H1 (cell line): Measurements from ENCODE around the gene SMIM5. TPM values are rescaled to one million over a fixed set of nuclear protein-coding genes. Genes with fewer than 3 reads are reported as not detected.

ENCODE experiments used
- CTCF ChIA-PET: fragments of 300-600 bp; sonication (Branson Sonifier 250); formaldehyde crosslinking; loops from one replicate; lab custom pipeline; 2021; ENCODE audit not compliant: partially characterized antibody; lab: Charles Lee
- POLR2A ChIA-PET: fragments of 300-600 bp; sonication (Branson Sonifier 250); formaldehyde crosslinking; loops from one replicate; lab custom pipeline; 2021; ENCODE audit warnings: inconsistent platforms; ENCODE audit not compliant: partially characterized antibody; lab: Charles Lee
- DNase-seq, 2 experiments: peaks; one replicate each; pipeline versions ENCODE4 v3.0.0 to v3.0.0-alpha.2; 2010 to 2022; ENCODE audit warnings: low spot score in 2 of 2, low read depth in 1 of 2, mixed read lengths in 1 of 2
- FAIRE-seq: peaks from 2 replicates; lab custom pipeline; 2011; peaks lifted over from hg19 to GRCh38; lab: Jason Lieb, UNC
- H2AFZ ChIP-seq: 2 replicates; pipeline ENCODE4 v1.8.1; 2012; ENCODE audit warnings: low read length, inconsistent platforms
- H2AK5ac ChIP-seq: 2 replicates; pipeline ENCODE4 v1.6.1; 2013; ENCODE audit warnings: low read depth, low read length
- H2BK120ac ChIP-seq: replicated peaks from 2 replicates; pipeline ENCODE3; 2013; ENCODE audit warnings: low read depth, low read length, inconsistent platforms
- H2BK12ac ChIP-seq: 2 replicates; pipeline ENCODE4 v1.6.1; 2013; ENCODE audit warnings: low read depth, low read length
- H2BK15ac ChIP-seq: 2 replicates; pipeline ENCODE4 v1.6.1; 2013; ENCODE audit warnings: low read length
- H2BK20ac ChIP-seq: 2 replicates; pipeline ENCODE4 v1.6.1; 2013; ENCODE audit warnings: low read length
- H2BK5ac ChIP-seq: 2 replicates; pipeline ENCODE4 v1.6.1; 2013; ENCODE audit warnings: low read depth, low read length
- H3K14ac ChIP-seq: 2 replicates; pipeline ENCODE4 v1.6.1; 2013; ENCODE audit warnings: inconsistent platforms; ENCODE audit not compliant: insufficient read length
- H3K18ac ChIP-seq: 2 replicates; pipeline ENCODE4 v1.6.1; 2013; ENCODE audit warnings: low read length; ENCODE audit errors: extremely low read depth
- H3K23ac ChIP-seq: 2 replicates; pipeline ENCODE4 v1.6.1; 2013; ENCODE audit warnings: inconsistent platforms; ENCODE audit not compliant: insufficient read length
- H3K23me2 ChIP-seq: 2 replicates; pipeline ENCODE4 v1.6.1; 2013; ENCODE audit warnings: low read depth, low read length
- H3K27ac ChIP-seq: 2 replicates; pipeline ENCODE4 v1.6.1; 2011; ENCODE audit warnings: low read depth, low read length, inconsistent platforms
- H3K27me3 ChIP-seq, 4 experiments: replicated peaks in 1 of 4; 1 replicate in 1 of 4; 2 replicates in 3 of 4; pipeline versions ENCODE4 v1.6.1 to v1.8.1; 2011 to 2013; ENCODE audit warnings: low read length in 3 of 4, mild to moderate bottlenecking in 3 of 4, inconsistent platforms in 2 of 4, mixed read lengths in 2 of 4, moderate library complexity in 1 of 4; ENCODE audit not compliant: control insufficient read depth in 3 of 4, insufficient read depth in 3 of 4; ENCODE audit errors: extremely low read depth in 1 of 4
- H3K36me3 ChIP-seq, 4 experiments: 2 replicates each; pipeline versions ENCODE4 v1.6.1 to v1.8.1; 2011 to 2013; ENCODE audit warnings: mild to moderate bottlenecking in 4 of 4, low read length in 3 of 4, moderate library complexity in 2 of 4, control low read depth in 1 of 4, inconsistent platforms in 1 of 4; ENCODE audit not compliant: insufficient read depth in 4 of 4, control insufficient read depth in 2 of 4
- H3K4ac ChIP-seq: replicated peaks from 2 replicates; pipeline ENCODE3; 2013; ENCODE audit warnings: low read length, low read depth, mixed read lengths, inconsistent platforms; ENCODE audit not compliant: insufficient read length
- H3K4me1 ChIP-seq, 4 experiments: replicated peaks in 1 of 4; 1 replicate in 1 of 4; 2 replicates in 3 of 4; pipeline versions ENCODE4 v1.6.1 to v1.8.1; 2011 to 2013; ENCODE audit warnings: low read length in 3 of 4, inconsistent platforms in 2 of 4, mixed read lengths in 1 of 4; ENCODE audit not compliant: insufficient read depth in 4 of 4, control insufficient read depth in 3 of 4
- H3K4me2 ChIP-seq, 2 experiments: 2 replicates each; pipeline versions ENCODE4 v1.6.1 to v1.8.1; 2011 to 2013; ENCODE audit warnings: low read depth in 2 of 2, low read length in 2 of 2, control low read depth in 1 of 2, inconsistent platforms in 1 of 2, mild to moderate bottlenecking in 1 of 2; ENCODE audit not compliant: insufficient read depth in 1 of 2
- H3K4me3 ChIP-seq, 4 experiments: fragments of 200-600, 300-600 bp in 1 of 4; sonication (generic), shearing (Covaris generic), sonication (Bioruptor Twin) in 1 of 4; 2 replicates each; pipeline versions ENCODE4 v1.5.1 to v1.8.1; 2011 to 2016; ENCODE audit warnings: low read length in 4 of 4, low read depth in 3 of 4, control low read depth in 2 of 4, inconsistent platforms in 2 of 4, mild to moderate bottlenecking in 2 of 4, mixed read lengths in 1 of 4, moderate library complexity in 1 of 4; ENCODE audit not compliant: insufficient read depth in 2 of 4; ENCODE audit errors: extremely low read depth in 1 of 4
- H3K56ac ChIP-seq: replicated peaks from 2 replicates; pipeline ENCODE3; 2013; ENCODE audit warnings: low read depth, mild to moderate bottlenecking, mixed read lengths, low read length, inconsistent platforms; ENCODE audit not compliant: insufficient read length
- H3K79me1 ChIP-seq: 2 replicates; pipeline ENCODE4 v1.6.1; 2013; ENCODE audit warnings: low read depth, low read length, control low read depth
- H3K79me2 ChIP-seq, 2 experiments: 2 replicates each; pipeline versions ENCODE4 v1.6.1 to v1.8.1; 2012 to 2013; ENCODE audit warnings: low read length in 2 of 2, mild to moderate bottlenecking in 2 of 2, inconsistent platforms in 1 of 2; ENCODE audit not compliant: insufficient read depth in 2 of 2, control insufficient read depth in 1 of 2
- H3K9ac ChIP-seq, 4 experiments: replicated peaks in 1 of 4; 1 replicate in 1 of 4; 2 replicates in 3 of 4; pipeline versions ENCODE4 v1.6.1 to v1.8.1; 2011 to 2013; ENCODE audit warnings: low read depth in 3 of 4, low read length in 3 of 4, control low read depth in 2 of 4, mild to moderate bottlenecking in 2 of 4, moderate library complexity in 2 of 4, inconsistent platforms in 1 of 4; ENCODE audit errors: extremely low read depth in 1 of 4
- H3K9me3 ChIP-seq, 2 experiments: 2 replicates each; pipeline versions ENCODE4 v1.6.1 to v1.8.1; 2012 to 2013; ENCODE audit warnings: mild to moderate bottlenecking in 2 of 2, moderate library complexity in 2 of 2, control low read depth in 1 of 2, inconsistent platforms in 1 of 2, low read depth in 1 of 2, low read length in 1 of 2, mixed read lengths in 1 of 2; ENCODE audit not compliant: insufficient read depth in 2 of 2
- H4K20me1 ChIP-seq, 2 experiments: replicated peaks in 1 of 2; 2 replicates each; pipeline versions ENCODE3 to v1.8.1; 2011 to 2013; ENCODE audit warnings: inconsistent platforms in 2 of 2, low read length in 2 of 2, mild to moderate bottlenecking in 1 of 2; ENCODE audit not compliant: insufficient read depth in 2 of 2, control insufficient read depth in 1 of 2
- H4K5ac ChIP-seq: 2 replicates; pipeline ENCODE4 v1.6.1; 2013; ENCODE audit warnings: low read length, low read depth, mixed read lengths, inconsistent platforms; ENCODE audit not compliant: insufficient read length
- H4K8ac ChIP-seq: 2 replicates; pipeline ENCODE4 v1.8.0; 2013; ENCODE audit warnings: mild to moderate bottlenecking, moderate library complexity, low read length, inconsistent platforms; ENCODE audit not compliant: insufficient read depth; ENCODE audit errors: extremely low read depth
- H4K91ac ChIP-seq: replicated peaks from 2 replicates; pipeline ENCODE3; 2013; ENCODE audit warnings: low read length, mixed read lengths, inconsistent platforms; ENCODE audit not compliant: insufficient read length
- GTF2F1 ChIP-seq: IDR thresholded peaks from 2 replicates; pipeline ENCODE4 v1.6.1; 2012; ENCODE audit warnings: low read depth, low read length, improper control_type of control experiment, borderline replicate concordance
- NANOG ChIP-seq: IDR thresholded peaks from 2 replicates; pipeline ENCODE4 v1.6.1; 2011; ENCODE audit warnings: low read length, low read depth, mild to moderate bottlenecking, inconsistent platforms; ENCODE audit not compliant: insufficient read depth, poor library complexity, severe bottlenecking
- SIN3A ChIP-seq, 2 experiments: IDR thresholded peaks in 1 of 2; conservative IDR thresholded peaks in 1 of 2; 2 replicates each; pipeline ENCODE4 v1.6.1; 2011 to 2012; ENCODE audit warnings: low read length in 2 of 2, improper control_type of control experiment in 1 of 2, low read depth in 1 of 2, mild to moderate bottlenecking in 1 of 2
- SIRT6 ChIP-seq: IDR thresholded peaks from one replicate; pipeline ENCODE4 v1.7.1; 2012; ENCODE audit warnings: low read length, inconsistent platforms
- SIX5 ChIP-seq: IDR thresholded peaks from 2 replicates; pipeline ENCODE4 v1.6.1; 2011; ENCODE audit warnings: mild to moderate bottlenecking, low read depth, low read length
- SUZ12 ChIP-seq: fragments of 200-600 bp; sonication (generic); IDR thresholded peaks from 2 replicates; pipeline ENCODE4 v1.6.1; 2012; ENCODE audit warnings: mild to moderate bottlenecking, inconsistent platforms, low read length, moderate library complexity, mixed read lengths
- TAF1 ChIP-seq: IDR thresholded peaks from 2 replicates; pipeline ENCODE4 v1.6.1; 2011; ENCODE audit warnings: mild to moderate bottlenecking, low read depth, low read length
- WGBS, 2 experiments: shearing (Covaris generic) in 1 of 2; methylation state at CpG; one replicate each; pipeline versions ENCODE4 v1.1.6 to v1.1.7; 2013 to 2015; ENCODE audit warnings: low lambda C conversion rate in 2 of 2, mixed read lengths in 2 of 2, inconsistent platforms in 1 of 2, low coverage in 1 of 2, missing lambda C conversion rate in 1 of 2; ENCODE audit not compliant: insufficient replicate concordance in 2 of 2, insufficient coverage in 1 of 2, insufficient read length in 1 of 2; ENCODE audit errors: extremely low coverage in 1 of 2, missing lambda C conversion rate in 1 of 2; 5-methylcytosine and 5-hydroxymethylcytosine counted together
- polyA plus RNA-seq, 7 experiments: library from polyadenylated mRNA; depleted of rRNA in 3 of 7; stranded (reverse) in 5 of 7; unstranded in 2 of 7; fragments of >200 nt in 5 of 7; fragments of 200-250 nt in 2 of 7; gene quantifications; 1 replicate in 5 of 7; 2 replicates in 1 of 7; 4 replicates in 1 of 7; pipeline versions ENCODE4 v1.2.1 to v1.2.3, GENCODE V29; 2011 to 2013; ENCODE audit warnings: missing spikeins in 2 of 7, mixed read lengths in 2 of 7
- total RNA-seq: library from RNA; stranded (reverse); fragmentation: NEBNext Ultra II Directional; extraction: Animal tissue kit (Norgen Biotek cat#: 25700); gene quantifications from 2 replicates; pipeline ENCODE4 v1.2.1, GENCODE V29; 2021
- TF ChIP-seq, protein P1 (sequence below): IDR thresholded peaks from 2 replicates; pipeline ENCODE4 v1.6.1; 2012; ENCODE audit warnings: inconsistent platforms
- TF ChIP-seq, protein P2 (sequence below): IDR thresholded peaks from 2 replicates; pipeline ENCODE4 v1.6.1; 2011; ENCODE audit warnings: low read depth, mild to moderate bottlenecking, low read length; ENCODE audit not compliant: insufficient read depth

The SMIM5 gene
- total and polyA plus RNA-seq, 2 of the 8 experiments (the other 6 are each of a cell fraction or from before 2014, with no cell fraction given): not detected

DNA sequence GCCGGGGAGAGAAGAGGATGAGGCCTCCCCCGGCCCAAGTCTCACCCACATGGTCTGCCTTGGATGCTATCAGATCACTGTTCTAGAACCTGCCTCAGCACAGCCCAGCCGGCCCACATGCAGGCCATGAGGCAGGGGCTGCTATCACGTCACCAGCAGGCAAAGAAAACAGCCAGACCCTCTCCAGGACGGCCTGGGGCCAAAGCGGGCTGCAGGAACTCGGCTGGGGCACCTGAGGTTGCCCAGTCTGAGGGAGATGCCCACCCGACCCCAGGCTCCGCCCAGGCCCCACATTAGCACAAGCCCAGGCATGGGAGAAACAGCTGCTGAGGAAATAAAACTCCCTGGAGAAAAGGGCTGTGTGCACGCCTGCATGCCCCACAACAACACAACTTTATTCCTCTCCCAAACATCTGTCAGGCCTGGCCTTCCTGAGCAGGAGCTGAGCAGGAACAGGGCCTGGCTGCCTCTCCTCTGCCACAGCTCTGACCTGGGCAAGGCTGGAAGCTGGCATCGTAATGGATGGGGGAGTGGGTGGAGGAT is 6.7 kb upstream of the SMIM5 start:
- H3K18ac ChIP-seq: no peak overlapping the region
- H2BK20ac ChIP-seq: no peak overlapping the region
- no peak overlapping the region for H2BK15ac ChIP-seq
- H3K4me3 ChIP-seq: no peak overlapping the region
- H4K5ac ChIP-seq: no peak overlapping the region
- no peaks in the 10 kb centered on the region for H3K4me1 ChIP-seq
- WGBS, 2 experiments: 98% methylated on average over 11 of the region's 11 CpGs; no CpG with 5 or more reads in 1 of the 2 experiments
- FAIRE-seq: no peak
- H4K8ac ChIP-seq: no peak overlapping the region
- H3K79me2 ChIP-seq: no peaks in the 10 kb centered on the region
- H4K91ac ChIP-seq: no peak overlapping the region
- no peak overlapping the region for H3K4me2 ChIP-seq
- no peak overlapping the region for H3K14ac ChIP-seq
- no peaks in the 10 kb centered on the region for H3K79me1 ChIP-seq
- H3K56ac ChIP-seq: no peak overlapping the region
- no peak overlapping the region for H2BK12ac ChIP-seq
- H3K4ac ChIP-seq: no peak overlapping the region
- peaks cover 0 to 3% (median under 1%) of the 10 kb centered on the region in 4 experiments; a peak in 1 of 8 replicates for H3K36me3 ChIP-seq
- H3K9ac ChIP-seq: no peak overlapping the region
- H4K20me1 ChIP-seq: peaks cover 0 to 2% of the 10 kb centered on the region in 2 experiments
- H3K27ac ChIP-seq: no peak overlapping the region
- CTCF ChIA-PET: interaction anchor here (0.8 to 59.2 kb wide), 19 partner anchors 8 to 140 kb away, joined by 3 to 2200 read pairs (median 6); partner anchors contain the start of genes ITGB4, RECQL5, SAP30BP and SMIM5
- H3K9me3 ChIP-seq: no peaks in the 10 kb centered on the region
- H2AK5ac ChIP-seq: no peak overlapping the region
- POLR2A ChIA-PET: interaction anchor here (0.9 to 2.2 kb wide), 3 partner anchors 12 to 153 kb away, joined by 3 to 10 read pairs (median 4); no protein-coding TSS in a partner anchor
- 0 out of 2 replicates have a peak overlapping the region, but pooled peaks have one; percentile 21 for H2BK5ac ChIP-seq
- TF ChIP-seq NANOG: no peak
- TF ChIP-seq TAF1: no peak
- TF ChIP-seq, protein P1, sequence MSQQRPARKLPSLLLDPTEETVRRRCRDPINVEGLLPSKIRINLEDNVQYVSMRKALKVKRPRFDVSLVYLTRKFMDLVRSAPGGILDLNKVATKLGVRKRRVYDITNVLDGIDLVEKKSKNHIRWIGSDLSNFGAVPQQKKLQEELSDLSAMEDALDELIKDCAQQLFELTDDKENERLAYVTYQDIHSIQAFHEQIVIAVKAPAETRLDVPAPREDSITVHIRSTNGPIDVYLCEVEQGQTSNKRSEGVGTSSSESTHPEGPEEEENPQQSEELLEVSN: no peak
- TF ChIP-seq GTF2F1: no peak
- no peak for TF ChIP-seq SIN3A (conservative IDR thresholded peaks at IDR 0.05 in 1 of 2, IDR thresholded peaks at IDR 0.05 in 1 of 2; ENCODE audit: low read depth in 1 of 2, low read length in 2 of 2)
- TF ChIP-seq, protein P2, sequence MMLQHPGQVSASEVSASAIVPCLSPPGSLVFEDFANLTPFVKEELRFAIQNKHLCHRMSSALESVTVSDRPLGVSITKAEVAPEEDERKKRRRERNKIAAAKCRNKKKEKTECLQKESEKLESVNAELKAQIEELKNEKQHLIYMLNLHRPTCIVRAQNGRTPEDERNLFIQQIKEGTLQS: no peak
- no peak for TF ChIP-seq SIX5
- no peak for TF ChIP-seq SIRT6
- no peak for TF ChIP-seq SUZ12
- H2AFZ ChIP-seq: no peak overlapping the region
- no peak for DNase-seq
- H3K23me2 ChIP-seq: no peaks in the 10 kb centered on the region
- no peak overlapping the region for H3K23ac ChIP-seq
- H2BK120ac ChIP-seq: no peak overlapping the region
- no peaks in the 10 kb centered on the region; a peak in 2 of 7 replicates for H3K27me3 ChIP-seq
